Pancreas (tissue), 10 donors: ENCODE measurements around the gene CPT1A. TPM values are rescaled to one million over a fixed set of nuclear protein-coding genes. Genes with fewer than 3 reads are reported as not detected.

Experiments
- ATAC-seq, 4 donors: fragments of 200-7000 bp; cut with Tn5 transposase; one replicate each; pipeline versions ENCODE4 v1.8.0 to v1.9.1; 2020; ENCODE audit warnings: mild to moderate bottlenecking in 4 of 4, moderate library complexity in 4 of 4
- DNase-seq, 6 donors: peaks; one replicate each; pipeline ENCODE4 v3.0.0-alpha.2; 2020
- FAIRE-seq: peaks from 2 replicates; lab custom pipeline; 2012; peaks lifted over from hg19 to GRCh38; lab: Jason Lieb, UNC
- H3K27ac ChIP-seq, 4 donors: fragments of 200-600 bp; sonication (generic); 1 replicate in 3 of 4; 2 replicates in 1 of 4; pipeline versions ENCODE4 v1.5.0 to v1.8.0; 2020
- H3K27me3 ChIP-seq, 4 donors: fragments of 200-600 bp; one replicate each; pipeline ENCODE4 v1.8.0; 2021
- H3K36me3 ChIP-seq, 3 donors: fragments of 200-600 bp; sonication (generic) in 1 of 3; one replicate each; pipeline versions ENCODE4 v1.5.0 to v1.8.0; 2020 to 2021
- H3K4me1 ChIP-seq, 3 donors: fragments of 200-600 bp; one replicate each; pipeline ENCODE4 v1.8.0; 2021
- H3K4me3 ChIP-seq, 4 donors: fragments of 200-600 bp; sonication (generic) in 2 of 4; one replicate each; pipeline versions ENCODE4 v1.5.0 to v1.8.0; 2020 to 2021
- H3K9me3 ChIP-seq, 4 donors: fragments of 200-600 bp; one replicate each; pipeline ENCODE4 v1.8.0; 2021
- WGBS, 2 donors: extraction: QIAGEN DNeasy Blood & Tissue Kit; methylation state at CpG; one replicate each; pipeline ENCODE4 v1.1.7; 2013; 5-methylcytosine and 5-hydroxymethylcytosine counted together
- intact Hi-C, 3 donors: fragments of 100-400 bp; cut with DNase I; formaldehyde crosslinking; loops; one replicate each; pipeline versions ENCODE4 v1.11.1 to v1.14.2; 2022
- polyA plus RNA-seq, 2 donors: library from polyadenylated mRNA; stranded (reverse); fragments of 200-250 nt; gene quantifications; one replicate each; pipeline ENCODE4 v1.2.3, GENCODE V29; 2013
- total RNA-seq, 6 donors: library from RNA; stranded (reverse); fragmentation: NEBNext Ultra II Directional in 4 of 6; extraction: Animal tissue kit (Norgen Biotek cat#: 25700) in 4 of 6; gene quantifications; one replicate each; pipeline versions ENCODE4 v1.2.1 to v1.2.4, GENCODE V29; 2021 to 2023
- TF ChIP-seq, protein P1 (sequence below), 4 donors: fragments of 200-600 bp; sonication (generic) in 3 of 4; IDR thresholded peaks; one replicate each; pipeline versions ENCODE4 v1.5.0 to v1.8.0; 2021; ENCODE audit warnings: antibody characterized with exemption in 4 of 4
- donor health status: healthy with polysubstance abuse.
- donor health status: DM: no; HTN: no; CAD: no; lungs with moderate emphysema.
- donor health status: DM: no; HTN: no; CAD: no.
- donor health status: control.
- donor health status: control.
- donor health status: Bipolar disorder and iron deficiency.
- donor health status: DM: yes; HTN: yes; CAD: no.
- donor health status: DM: no; HTN: no; CAD: no.
- donor health status: DM: no; HTN: no; CAD: no.
- donor health status: DM: yes; HTN: yes; CAD: no.

CPT1A gene
- total and polyA plus RNA-seq, 8 donors = 9.5 to 33.7 (median 20.5) TPM

DNA sequence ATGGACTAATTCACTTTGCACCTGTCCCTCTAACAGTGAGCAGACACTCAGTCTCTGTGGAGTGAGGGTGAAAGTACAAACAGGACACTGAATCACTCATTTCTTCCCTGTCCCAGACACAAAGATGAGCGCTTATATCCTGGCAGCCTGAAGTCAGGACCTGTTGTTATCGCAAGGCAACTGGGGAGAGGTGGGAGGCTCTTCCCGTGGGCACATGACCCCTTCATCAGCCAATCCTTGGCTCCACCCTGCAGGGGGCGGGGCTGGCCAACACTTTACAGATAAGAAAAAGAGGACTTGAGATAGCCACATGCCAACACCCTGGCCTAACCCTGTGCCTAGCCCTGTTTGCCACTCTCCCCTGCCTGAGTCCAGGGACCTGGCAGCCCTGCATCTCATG lies 60.9 kb downstream of the CPT1A start:
- no peaks in the 10 kb centered on the region for H3K4me1 ChIP-seq
- intact Hi-C loops = no loop called here
- H3K9me3 ChIP-seq = no peaks in the 10 kb centered on the region
- TF ChIP-seq, protein P1, sequence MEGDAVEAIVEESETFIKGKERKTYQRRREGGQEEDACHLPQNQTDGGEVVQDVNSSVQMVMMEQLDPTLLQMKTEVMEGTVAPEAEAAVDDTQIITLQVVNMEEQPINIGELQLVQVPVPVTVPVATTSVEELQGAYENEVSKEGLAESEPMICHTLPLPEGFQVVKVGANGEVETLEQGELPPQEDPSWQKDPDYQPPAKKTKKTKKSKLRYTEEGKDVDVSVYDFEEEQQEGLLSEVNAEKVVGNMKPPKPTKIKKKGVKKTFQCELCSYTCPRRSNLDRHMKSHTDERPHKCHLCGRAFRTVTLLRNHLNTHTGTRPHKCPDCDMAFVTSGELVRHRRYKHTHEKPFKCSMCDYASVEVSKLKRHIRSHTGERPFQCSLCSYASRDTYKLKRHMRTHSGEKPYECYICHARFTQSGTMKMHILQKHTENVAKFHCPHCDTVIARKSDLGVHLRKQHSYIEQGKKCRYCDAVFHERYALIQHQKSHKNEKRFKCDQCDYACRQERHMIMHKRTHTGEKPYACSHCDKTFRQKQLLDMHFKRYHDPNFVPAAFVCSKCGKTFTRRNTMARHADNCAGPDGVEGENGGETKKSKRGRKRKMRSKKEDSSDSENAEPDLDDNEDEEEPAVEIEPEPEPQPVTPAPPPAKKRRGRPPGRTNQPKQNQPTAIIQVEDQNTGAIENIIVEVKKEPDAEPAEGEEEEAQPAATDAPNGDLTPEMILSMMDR (IDR thresholded peaks at IDR 0.05) = no peak
- H3K27ac ChIP-seq = no peak overlapping the region
- peaks cover under 1 to 86% (median 5%) of the 10 kb centered on the region in 3 donors for H3K36me3 ChIP-seq
- no peaks in the 10 kb centered on the region for H3K27me3 ChIP-seq
- DNase-seq (peak in 4 of 6 donors; percentile 28 to 64 (median 43)), ATAC-seq (peak; percentile 29 to 93 (median 78)), FAIRE-seq (no peak)
- no peak overlapping the region for H3K4me3 ChIP-seq
- 55 to 58% methylated on average over 4 of the region's 4 CpGs for WGBS, 2 donors

DNA sequence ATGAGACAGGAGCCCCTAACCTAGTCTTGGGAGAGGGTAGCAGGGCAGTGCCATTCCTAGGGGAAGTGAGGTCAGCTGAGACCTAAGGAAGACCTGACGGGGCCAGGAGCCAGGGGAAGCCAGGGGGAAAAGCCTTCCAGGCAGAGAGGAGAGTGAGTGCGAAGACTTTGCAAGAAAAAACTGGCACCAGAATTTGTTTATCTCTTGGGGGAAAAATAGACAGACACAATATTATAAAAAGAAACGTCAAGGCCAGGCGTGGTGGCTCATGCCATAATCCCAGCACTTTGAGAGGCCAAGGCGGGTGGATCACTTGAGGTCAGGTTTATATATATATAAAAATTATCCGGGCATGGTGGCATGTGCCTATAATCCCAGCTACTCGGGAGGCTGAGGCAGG lies 63.5 kb downstream of the CPT1A start:
- Histone ChIP-seq H3K27ac (no peak overlapping the region), H3K4me1 (no peaks in the 10 kb centered on the region), H3K36me3 (peaks cover 2 to 93% (median 17%) of the 10 kb centered on the region in 3 donors), H3K27me3 (no peaks in the 10 kb centered on the region), H3K9me3 (no peaks in the 10 kb centered on the region), H3K4me3 (no peak overlapping the region)
- intact Hi-C loops = no loop called here
- DNase-seq (no peak), FAIRE-seq (no peak), ATAC-seq (no peak)
- WGBS, 2 donors = 85% methylated on average over 7 of the region's 7 CpGs
- TF ChIP-seq, protein P1 (IDR thresholded peaks at IDR 0.05) = no peak

DNA sequence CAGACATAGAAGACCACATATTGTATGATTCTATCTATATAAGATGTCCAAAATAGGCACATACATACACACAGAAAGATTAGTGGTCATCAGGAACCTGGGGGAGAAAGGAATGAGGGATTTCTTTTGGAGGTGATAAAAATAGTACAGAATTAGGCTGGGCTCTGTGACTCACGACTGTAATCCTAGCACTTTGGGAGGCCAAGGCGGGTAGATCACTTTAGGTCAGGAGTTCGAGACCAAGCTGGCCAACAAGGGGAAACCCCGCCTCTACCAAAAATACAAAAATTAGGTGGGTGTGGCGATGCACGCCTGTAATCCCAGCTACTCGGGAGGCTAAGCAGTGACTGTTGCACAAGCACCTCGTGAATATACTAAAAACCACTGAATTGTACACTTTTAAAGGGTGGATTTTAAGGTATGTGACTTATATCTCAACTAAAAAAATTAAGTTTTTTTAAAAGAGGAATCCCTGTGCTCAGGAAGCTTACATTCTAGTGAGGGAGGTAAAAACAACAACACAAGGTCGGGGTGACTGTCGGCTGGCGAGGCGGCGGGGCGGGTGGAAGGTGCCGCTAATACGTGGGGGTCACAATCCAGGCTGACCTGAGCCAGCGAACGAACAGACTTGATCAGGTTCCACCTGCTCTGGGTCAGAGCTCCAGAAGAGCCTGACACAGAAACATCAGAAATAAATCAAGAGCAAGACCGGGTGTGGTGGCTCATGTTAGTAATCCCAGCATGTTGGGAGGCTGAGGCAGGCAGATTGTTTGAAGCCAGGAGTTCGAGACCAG lies 65.1 kb downstream of the CPT1A start:
- TF ChIP-seq, protein P1 (IDR thresholded peaks at IDR 0.05) = no peak
- Histone ChIP-seq H3K27me3 (no peaks in the 10 kb centered on the region), H3K4me3 (no peak overlapping the region), H3K9me3 (no peaks in the 10 kb centered on the region), H3K36me3 (peaks cover 5 to 99% (median 28%) of the 10 kb centered on the region in 3 donors), H3K27ac (no peak overlapping the region), H3K4me1 (no peaks in the 10 kb centered on the region)
- intact Hi-C loops = no loop called here
- FAIRE-seq (no peak), ATAC-seq (no peak), DNase-seq (no peak)
- WGBS, 2 donors = 90% methylated on average over 20 of the region's 20 CpGs

DNA sequence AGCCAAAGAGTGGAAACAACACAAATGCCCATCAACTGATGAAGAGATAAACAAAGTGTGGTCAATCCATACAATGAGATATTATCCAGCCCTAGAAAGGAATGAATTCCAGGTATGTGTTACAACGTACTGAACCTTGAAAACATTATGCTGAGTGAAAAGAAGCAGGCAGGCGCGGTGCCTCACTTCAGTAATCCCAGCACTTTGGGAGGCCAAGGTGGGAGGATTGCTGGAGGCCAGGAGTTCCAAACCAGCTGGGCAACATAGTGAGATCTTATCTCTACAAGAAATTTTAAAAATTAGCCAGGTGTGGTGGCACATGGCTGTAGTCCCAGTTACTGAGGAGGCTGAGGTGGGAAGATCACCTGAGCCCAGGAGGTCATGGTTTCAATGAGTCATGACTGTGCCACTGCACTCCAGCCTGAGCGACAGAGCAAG lies 65.7 kb downstream of the CPT1A start:
- no peaks in the 10 kb centered on the region for H3K27me3 ChIP-seq
- H3K9me3 ChIP-seq = no peaks in the 10 kb centered on the region
- FAIRE-seq (no peak), DNase-seq (no peak), ATAC-seq (no peak)
- no peak overlapping the region for H3K27ac ChIP-seq
- H3K36me3 ChIP-seq = peaks cover 5 to 99% (median 28%) of the 10 kb centered on the region in 3 donors
- no peaks in the 10 kb centered on the region for H3K4me1 ChIP-seq
- intact Hi-C loops = no loop called here
- TF ChIP-seq, protein P1 (IDR thresholded peaks at IDR 0.05) = no peak
- no peak overlapping the region for H3K4me3 ChIP-seq
- 91 to 92% methylated on average over 4 of the region's 4 CpGs for WGBS, 2 donors

DNA sequence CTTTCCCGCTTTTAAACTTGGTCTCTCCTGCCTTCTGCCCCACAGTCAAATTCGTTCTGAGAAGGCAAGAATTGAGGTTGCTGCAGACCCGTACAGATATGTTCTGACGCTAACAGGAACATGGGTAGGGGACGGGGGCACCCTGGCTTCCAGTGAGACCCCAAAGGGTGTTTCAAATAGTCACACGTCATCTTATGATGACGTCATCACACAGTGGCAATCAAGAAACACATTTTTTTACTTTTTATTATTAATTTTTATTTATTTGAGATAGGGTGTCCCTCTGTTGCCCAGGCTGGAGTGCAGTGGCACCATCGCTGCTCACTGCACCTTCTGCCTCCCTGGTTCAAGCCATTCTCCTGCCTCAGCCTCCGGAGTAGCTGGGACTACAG lies 67.5 kb downstream of the CPT1A start:
- peaks cover 5 to 97% (median 27%) of the 10 kb centered on the region in 3 donors for H3K36me3 ChIP-seq
- H3K4me1 ChIP-seq = no peaks in the 10 kb centered on the region
- DNase-seq (no peak), FAIRE-seq (no peak), ATAC-seq (no peak)
- H3K9me3 ChIP-seq = no peaks in the 10 kb centered on the region
- 90 to 91% methylated on average over 9 of the region's 9 CpGs for WGBS, 2 donors
- H3K27me3 ChIP-seq = no peaks in the 10 kb centered on the region
- H3K27ac ChIP-seq = no peak overlapping the region
- intact Hi-C loops = no loop called here
- TF ChIP-seq, protein P1 (IDR thresholded peaks at IDR 0.05) = no peak
- H3K4me3 ChIP-seq = no peak overlapping the region
